Left hindlimb (tissue), 1 donor: ENCODE results near the gene TINAGL1.

Experiments
- DNase-seq: peaks from one replicate; pipeline ENCODE4 v3.0.0-alpha.2; 2018

Gene TINAGL1

DNA sequence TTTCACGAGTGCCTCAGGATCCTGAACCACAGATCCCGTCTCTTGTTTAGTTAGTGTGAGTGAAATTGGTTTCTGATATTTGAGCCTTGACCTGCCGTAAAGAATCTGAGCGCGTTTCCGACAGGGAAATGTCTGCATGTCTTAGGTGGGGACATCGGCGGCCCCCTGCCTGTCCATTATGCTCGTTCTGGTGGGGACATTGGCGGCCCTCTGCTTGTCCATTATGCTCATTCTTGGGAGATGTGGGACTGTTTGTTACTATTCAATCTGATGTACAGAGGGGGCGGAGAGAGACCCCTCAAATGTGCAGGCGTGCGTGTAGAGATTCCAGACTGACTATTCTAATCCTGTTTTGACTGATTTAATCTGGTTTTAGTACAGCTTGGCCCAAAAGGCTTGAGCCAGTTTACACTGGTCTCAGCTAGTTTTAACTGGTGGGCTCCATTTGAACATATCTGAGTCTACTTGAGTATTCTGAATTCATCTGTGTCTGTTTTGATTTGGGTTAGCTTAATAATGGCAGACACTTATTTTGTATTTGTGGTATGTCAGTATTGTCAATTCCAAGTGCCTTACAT, 6.6 kb upstream of the TINAGL1 start:
- no peak for DNase-seq

- no peak for DNase-seq
These were observed 6.1 kb upstream of the TINAGL1 start for GRCh38 chr1:31570228-31570627.

GRCh38 chr1:31570906-31571305, 5.4 kb upstream of the TINAGL1 start:
- no peak for DNase-seq

DNA sequence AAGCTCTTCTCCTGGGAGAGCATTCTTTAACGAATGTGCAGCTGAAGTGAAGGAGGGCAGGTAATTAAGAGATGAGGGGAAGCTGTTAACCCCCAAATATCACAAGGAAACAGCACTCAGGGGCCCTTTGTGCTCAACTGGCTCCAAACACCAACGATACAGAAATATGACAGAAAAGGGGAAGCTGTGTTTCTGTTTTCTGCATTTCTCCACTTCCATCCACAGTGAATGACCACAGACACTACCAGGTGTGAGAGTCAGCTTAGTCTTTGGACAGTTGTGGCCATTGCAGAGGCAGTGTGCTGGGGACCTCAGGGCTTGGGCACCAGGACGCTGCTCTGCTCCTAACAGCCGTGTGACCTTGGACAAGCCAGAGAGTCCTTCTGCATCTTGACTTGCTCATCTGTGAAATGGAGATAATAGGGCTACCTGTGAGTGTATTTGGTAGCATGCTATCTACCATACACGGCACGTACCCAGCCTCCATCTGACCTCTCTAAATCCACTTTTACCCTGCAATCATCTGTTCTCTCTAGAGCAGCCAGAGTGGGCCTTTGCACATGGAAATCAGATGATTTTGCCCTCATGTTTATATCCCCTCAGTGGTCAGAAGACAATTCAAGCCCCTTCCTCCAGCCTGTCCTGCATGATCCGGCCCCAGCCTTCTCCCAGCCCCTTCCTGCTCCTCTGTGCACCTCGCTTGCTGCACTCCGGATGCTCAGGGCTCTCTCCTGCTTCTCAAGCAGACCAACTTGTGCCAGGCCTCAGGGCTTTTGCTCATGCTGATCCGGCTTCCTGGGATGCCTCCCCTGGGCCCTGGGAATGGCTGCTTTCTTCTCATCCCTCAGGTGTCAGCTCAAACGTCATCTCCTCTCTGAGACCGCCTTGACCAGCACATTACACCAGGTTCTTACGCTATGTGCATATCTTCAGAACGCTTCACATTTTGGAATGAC, 4.7 kb upstream of the TINAGL1 start:
- DNase-seq: no peak

- DNase-seq: no peak
These were observed 3.8 kb upstream of the TINAGL1 start for GRCh38 chr1:31572323-31573104.

DNA sequence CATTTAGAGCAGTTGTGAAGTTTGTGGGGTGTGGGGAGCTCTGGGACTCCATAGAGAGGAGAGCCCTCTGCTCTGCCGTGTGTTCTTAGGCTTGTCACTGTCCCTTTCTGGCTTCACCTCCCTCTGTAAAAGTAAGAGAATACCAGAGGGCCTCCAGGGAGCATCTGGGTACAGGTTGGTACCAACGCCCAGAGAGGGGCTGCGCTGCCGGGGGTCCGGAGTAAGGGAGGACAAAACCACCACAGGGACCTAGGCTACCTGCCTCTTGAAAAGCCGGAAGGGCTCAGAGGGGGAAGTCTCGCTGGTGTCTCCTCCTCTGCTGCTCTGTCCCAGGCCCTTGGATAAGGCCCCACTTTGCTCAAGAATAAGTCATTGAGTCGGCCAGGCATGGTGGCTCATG, 3.1 kb upstream of the TINAGL1 start:
- DNase-seq: no peak

DNA sequence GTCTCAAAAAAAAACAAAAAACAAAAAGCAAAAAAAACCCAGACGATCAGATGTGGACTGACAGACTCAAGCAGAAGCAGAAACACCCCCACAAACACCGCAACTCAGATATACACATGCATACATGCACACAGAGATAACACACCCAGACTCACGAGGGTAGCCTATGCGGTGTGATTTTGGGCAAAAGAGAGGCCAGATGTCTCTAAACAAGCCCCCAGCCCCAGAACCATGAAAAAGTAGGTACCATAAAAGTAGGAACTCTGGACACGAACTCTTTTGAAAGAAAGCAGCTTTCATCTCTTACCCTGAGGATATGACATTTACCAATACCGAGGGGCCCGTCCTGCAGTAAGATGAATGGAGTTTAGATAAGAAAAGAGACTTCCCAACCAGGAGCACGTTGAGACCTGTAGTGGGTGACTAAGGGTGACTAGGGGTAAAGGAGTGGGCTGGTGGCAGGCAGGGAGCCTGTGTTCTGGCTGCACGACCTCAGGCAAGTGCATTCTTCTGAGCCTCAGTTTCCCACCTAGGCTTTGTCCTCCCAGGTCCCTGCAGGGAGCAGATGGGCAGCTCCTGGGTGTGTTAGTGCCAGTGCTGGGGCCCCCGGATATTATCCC, 1.5 kb upstream of the TINAGL1 start:
- DNase-seq: no peak

DNA sequence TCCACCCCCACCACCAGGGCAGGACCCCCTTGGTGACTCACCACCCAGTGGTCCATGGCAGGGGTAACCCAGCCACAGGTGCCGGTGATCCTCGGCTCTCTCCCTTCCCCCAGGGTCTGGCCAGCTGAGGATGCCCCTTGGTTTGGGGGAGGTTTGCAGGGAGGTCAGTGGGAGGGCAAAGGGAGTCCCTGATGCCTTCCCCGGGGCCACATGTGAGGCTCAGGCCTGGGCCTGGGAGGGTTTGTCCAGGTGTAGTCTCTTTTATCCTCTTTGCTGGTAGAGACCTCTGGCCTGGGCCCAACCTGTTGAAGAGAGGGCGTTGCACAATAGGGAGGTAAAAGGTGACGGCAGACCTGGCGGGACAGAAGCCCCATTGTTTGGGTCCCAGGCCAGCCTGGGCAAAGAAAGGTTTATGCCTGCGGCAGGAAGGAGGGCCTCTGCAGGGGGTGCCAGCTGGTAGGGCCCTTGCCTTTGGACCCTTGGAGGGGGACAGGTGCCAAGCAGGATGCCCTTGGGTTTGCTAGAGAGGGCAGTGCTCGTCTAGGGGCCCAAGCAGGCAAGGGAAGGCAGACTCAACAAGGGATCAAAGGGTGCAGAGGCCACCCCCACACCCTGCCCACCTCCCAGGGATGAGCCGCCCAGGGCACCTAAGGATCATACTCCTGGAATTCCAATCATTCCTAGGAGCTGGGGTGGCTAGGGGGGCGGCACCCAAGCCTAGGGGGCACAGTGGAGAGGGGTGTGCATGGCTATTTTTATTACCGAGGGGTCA, 760 bp upstream of the TINAGL1 start:
- no peak for DNase-seq

DNA sequence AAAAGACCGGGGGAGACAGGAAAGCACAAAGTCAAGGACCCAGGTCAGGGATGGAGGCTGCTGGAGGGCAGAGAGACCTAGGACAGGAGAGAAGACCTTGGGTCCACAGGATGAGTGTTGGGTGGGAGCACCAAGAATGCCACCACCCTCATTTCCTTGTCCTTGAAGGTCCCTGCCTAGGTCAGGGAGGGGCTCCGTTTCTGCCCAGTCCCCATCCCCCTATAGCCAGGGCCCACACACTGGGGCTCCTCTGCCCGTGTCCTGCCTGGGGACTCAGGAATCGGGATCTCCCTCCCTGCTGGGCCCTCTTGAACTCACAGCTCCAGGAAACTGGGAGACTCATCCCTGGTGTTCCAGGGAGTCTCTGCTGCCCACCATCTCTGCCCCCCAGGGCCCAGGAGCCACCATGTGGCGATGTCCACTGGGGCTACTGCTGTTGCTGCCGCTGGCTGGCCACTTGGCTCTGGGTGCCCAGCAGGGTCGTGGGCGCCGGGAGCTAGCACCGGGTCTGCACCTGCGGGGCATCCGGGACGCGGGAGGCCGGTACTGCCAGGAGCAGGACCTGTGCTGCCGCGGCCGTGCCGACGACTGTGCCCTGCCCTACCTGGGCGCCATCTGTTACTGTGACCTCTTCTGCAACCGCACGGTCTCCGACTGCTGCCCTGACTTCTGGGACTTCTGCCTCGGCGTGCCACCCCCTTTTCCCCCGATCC, 584 bp downstream of the TINAGL1 start:
- DNase-seq: no peak

DNA sequence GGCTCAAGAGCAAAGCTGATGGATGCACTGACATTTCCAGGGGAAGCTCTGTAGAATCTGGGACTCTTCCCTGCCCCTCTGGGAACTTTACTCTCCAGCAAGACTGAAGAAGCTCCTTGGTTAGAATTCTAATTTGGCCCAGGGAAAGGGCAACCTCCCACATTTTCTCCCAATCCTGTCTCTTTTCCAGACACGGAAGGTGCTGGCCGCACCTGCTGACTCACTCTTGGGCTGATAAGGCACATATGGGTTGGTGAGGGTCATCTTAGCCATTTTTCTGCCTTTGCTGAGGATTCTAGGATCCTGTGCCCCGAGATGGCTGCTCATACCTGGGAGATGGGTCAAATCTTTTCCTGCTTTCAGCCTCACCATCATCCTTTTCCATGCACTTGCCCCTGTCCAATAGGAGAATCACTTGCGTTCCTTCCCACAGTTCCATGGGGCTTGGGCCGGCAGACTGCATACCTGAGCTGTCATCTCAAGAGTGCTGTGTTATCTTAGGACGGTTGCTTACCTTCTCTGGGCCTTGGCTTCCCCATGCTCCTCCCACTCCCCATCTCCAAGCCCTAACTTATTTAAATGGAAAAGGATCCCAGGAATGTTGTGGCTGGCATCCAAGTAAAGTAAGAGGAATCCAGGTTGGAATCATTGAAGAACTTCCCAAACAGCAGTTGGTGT, 1.3 kb downstream of the TINAGL1 start:
- DNase-seq: no peak

GRCh38 chr1:31579374-31579773, 3.1 kb downstream of the TINAGL1 start:
- no peak for DNase-seq

- no peak for DNase-seq
These were observed 4.2 kb downstream of the TINAGL1 start for GRCh38 chr1:31580513-31580870.

DNA sequence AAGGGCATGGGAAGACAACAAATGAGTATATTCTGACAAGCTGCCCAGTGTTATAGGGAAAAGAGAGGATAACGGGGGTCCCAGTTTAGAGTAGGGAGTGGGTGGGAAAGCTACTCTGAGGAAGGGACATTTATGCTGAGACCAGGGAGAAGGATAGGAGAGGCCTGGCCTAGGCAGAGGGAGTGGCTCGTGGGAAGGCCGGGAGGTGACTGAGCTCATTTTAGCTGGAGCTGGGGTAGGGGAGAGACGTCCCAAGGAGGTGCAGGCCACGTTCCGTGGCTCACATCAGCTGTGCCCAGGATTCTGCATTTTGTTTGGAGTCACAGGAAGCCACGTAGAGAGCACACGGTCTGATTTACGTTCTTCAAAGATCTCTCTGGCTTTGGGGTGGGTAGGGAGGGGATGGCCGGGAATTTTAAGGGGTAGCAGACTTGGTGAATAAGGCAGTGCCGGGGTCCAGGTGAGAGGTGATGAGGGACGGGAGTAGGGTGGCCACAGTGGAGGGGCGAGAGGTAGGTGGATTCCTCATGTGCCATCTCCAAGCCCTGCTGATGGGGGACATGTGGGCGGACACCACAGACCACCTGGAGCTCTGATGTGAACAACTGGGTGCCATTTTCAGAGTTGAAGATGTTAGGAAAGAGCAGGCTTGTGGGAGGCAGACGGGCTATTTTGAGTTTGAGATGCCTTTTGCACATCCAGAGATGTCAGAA, 4.7 kb downstream of the TINAGL1 start:
- DNase-seq: no peak

GRCh38 chr1:31581821-31582810, 5.8 kb downstream of the TINAGL1 start:
- DNase-seq: no peak

DNA sequence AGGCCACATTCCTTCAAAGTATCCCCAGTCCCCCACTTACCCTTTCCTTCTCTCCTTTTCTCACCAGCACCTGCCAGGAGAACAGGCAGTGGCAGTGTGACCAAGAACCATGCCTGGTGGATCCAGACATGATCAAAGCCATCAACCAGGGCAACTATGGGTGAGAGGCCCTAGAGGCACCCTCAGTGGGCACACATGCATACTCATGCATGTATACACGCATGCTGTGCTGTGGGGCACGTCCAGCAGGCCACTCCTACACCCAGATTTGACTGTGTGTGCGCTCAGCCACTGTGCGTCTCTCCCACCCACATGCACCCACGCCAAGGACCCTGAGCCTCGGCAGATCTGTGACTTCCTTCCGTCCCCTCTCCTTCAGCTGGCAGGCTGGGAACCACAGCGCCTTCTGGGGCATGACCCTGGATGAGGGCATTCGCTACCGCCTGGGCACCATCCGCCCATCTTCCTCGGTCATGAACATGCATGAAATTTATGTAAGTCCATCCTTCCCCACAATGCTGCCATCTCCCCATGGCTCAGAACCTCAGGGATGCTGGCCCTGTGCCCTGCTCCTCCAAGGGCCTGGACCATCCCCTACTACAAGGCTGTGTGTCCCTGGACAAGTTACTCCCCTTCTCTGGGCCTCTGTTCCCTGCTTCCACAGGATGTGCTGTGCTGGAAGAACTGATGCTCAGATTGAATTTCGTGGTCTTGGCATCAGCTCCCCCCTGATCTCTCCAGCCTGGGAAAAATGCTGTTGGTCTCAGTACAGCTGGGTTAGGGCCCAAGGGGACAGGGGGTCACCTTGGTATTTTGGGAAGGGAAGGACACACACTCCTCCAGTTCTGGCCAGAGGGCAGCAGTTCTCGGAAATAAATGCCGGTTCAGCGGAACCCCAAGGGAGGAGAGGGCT, 7.0 kb downstream of the TINAGL1 start:
- no peak for DNase-seq

GRCh38 chr1:31583995-31584868, 7.9 kb downstream of the TINAGL1 start:
- DNase-seq: peak; percentile 66
